ENCODE results near the gene PARN. TPM values are rescaled to one million over a fixed set of nuclear protein-coding genes. Genes with fewer than 3 reads are reported as not detected.

Gene PARN
- polyA plus RNA-seq, 1 donor from 2014 or later, result 22.3 TPM

GRCh38 chr16:14455573-14455972, 174.5 kb downstream of the PARN start:
- Histone ChIP-seq H3K79me2 (replicated peaks; ENCODE audit: insufficient read depth, low read length) (no peaks in the 10 kb centered on the region), H3K9ac (ENCODE audit: low read length) (no peak overlapping the region), H3K9me3 (ENCODE audit: low read length) (no peaks in the 10 kb centered on the region), H4K20me1 (ENCODE audit: insufficient read depth) (no peaks in the 10 kb centered on the region), H3F3A (ENCODE audit: insufficient read depth, low read length, poor library complexity, severe bottlenecking) (no peaks in the 10 kb centered on the region), H3K9me2 (ENCODE audit: insufficient read depth, low read length) (no peaks in the 10 kb centered on the region), H3K36me3 (ENCODE audit: insufficient read depth, low read length) (no peaks in the 10 kb centered on the region), H3K4me3 (ENCODE audit: low read length) (no peak overlapping the region), H2AFZ (ENCODE audit: low read depth, low read length) (no peak overlapping the region), H3K27ac (ENCODE audit: low read length) (no peak overlapping the region), H3K27me3 (ENCODE audit: insufficient read depth, low read depth, low read length) (no peaks in the 10 kb centered on the region), H3K4me2 (ENCODE audit: low read length) (no peak overlapping the region)
- no peak for TF ChIP-seq TAF1 (IDR thresholded peaks at IDR 0.05; ENCODE audit: low read depth)
- no peak for TF ChIP-seq EP300 (conservative IDR thresholded peaks at IDR 0.05; ENCODE audit: poor library complexity, severe bottlenecking)
- TF ChIP-seq POLR2AphosphoS5 (IDR thresholded peaks at IDR 0.05), result no peak
- TF ChIP-seq CTCF (IDR thresholded peaks at IDR 0.05; ENCODE audit: poor library complexity, severe bottlenecking), result no peak
- TF ChIP-seq MXI1 (conservative IDR thresholded peaks at IDR 0.05; ENCODE audit: poor library complexity, severe bottlenecking), result no peak
- no peak for TF ChIP-seq EZH2 (IDR thresholded peaks at IDR 0.05; ENCODE audit: borderline replicate concordance, insufficient read depth, low read length, poor library complexity, severe bottlenecking)
- TF ChIP-seq, protein P1, sequence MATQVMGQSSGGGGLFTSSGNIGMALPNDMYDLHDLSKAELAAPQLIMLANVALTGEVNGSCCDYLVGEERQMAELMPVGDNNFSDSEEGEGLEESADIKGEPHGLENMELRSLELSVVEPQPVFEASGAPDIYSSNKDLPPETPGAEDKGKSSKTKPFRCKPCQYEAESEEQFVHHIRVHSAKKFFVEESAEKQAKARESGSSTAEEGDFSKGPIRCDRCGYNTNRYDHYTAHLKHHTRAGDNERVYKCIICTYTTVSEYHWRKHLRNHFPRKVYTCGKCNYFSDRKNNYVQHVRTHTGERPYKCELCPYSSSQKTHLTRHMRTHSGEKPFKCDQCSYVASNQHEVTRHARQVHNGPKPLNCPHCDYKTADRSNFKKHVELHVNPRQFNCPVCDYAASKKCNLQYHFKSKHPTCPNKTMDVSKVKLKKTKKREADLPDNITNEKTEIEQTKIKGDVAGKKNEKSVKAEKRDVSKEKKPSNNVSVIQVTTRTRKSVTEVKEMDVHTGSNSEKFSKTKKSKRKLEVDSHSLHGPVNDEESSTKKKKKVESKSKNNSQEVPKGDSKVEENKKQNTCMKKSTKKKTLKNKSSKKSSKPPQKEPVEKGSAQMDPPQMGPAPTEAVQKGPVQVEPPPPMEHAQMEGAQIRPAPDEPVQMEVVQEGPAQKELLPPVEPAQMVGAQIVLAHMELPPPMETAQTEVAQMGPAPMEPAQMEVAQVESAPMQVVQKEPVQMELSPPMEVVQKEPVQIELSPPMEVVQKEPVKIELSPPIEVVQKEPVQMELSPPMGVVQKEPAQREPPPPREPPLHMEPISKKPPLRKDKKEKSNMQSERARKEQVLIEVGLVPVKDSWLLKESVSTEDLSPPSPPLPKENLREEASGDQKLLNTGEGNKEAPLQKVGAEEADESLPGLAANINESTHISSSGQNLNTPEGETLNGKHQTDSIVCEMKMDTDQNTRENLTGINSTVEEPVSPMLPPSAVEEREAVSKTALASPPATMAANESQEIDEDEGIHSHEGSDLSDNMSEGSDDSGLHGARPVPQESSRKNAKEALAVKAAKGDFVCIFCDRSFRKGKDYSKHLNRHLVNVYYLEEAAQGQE (IDR thresholded peaks at IDR 0.05; ENCODE audit: borderline replicate concordance), result no peak
- no peak for TF ChIP-seq RAD21 (conservative IDR thresholded peaks at IDR 0.05)
- TF ChIP-seq SMC3 (conservative IDR thresholded peaks at IDR 0.05; ENCODE audit: poor library complexity), result no peak

GRCh38 chr16:14454391-14454790, 175.7 kb downstream of the PARN start:
- no peaks in the 10 kb centered on the region for H4K20me1 ChIP-seq (ENCODE audit: insufficient read depth)
- H3K36me3 ChIP-seq (ENCODE audit: insufficient read depth, low read length), result no peaks in the 10 kb centered on the region
- no peak overlapping the region for H3K4me2 ChIP-seq (ENCODE audit: low read length)
- no peaks in the 10 kb centered on the region for H3F3A ChIP-seq (ENCODE audit: insufficient read depth, low read length, poor library complexity, severe bottlenecking)
- H3K79me2 ChIP-seq (replicated peaks; ENCODE audit: insufficient read depth, low read length), result no peaks in the 10 kb centered on the region
- H3K9me2 ChIP-seq (ENCODE audit: insufficient read depth, low read length), result no peaks in the 10 kb centered on the region
- no peak overlapping the region for H2AFZ ChIP-seq (ENCODE audit: low read depth, low read length)
- H3K27me3 ChIP-seq (ENCODE audit: insufficient read depth, low read depth, low read length), result no peaks in the 10 kb centered on the region
- H3K9me3 ChIP-seq (ENCODE audit: low read length), result no peaks in the 10 kb centered on the region
- TF ChIP-seq SMC3 (conservative IDR thresholded peaks at IDR 0.05; ENCODE audit: poor library complexity) (no peak), EP300 (conservative IDR thresholded peaks at IDR 0.05; ENCODE audit: poor library complexity, severe bottlenecking) (no peak), MXI1 (conservative IDR thresholded peaks at IDR 0.05; ENCODE audit: poor library complexity, severe bottlenecking) (no peak), POLR2AphosphoS5 (IDR thresholded peaks at IDR 0.05) (no peak), RAD21 (conservative IDR thresholded peaks at IDR 0.05) (no peak), TAF1 (IDR thresholded peaks at IDR 0.05; ENCODE audit: low read depth) (no peak), EZH2 (IDR thresholded peaks at IDR 0.05; ENCODE audit: borderline replicate concordance, insufficient read depth, low read length, poor library complexity, severe bottlenecking) (no peak), CTCF (IDR thresholded peaks at IDR 0.05; ENCODE audit: poor library complexity, severe bottlenecking) (no peak)
- TF ChIP-seq, protein P1 (IDR thresholded peaks at IDR 0.05; ENCODE audit: borderline replicate concordance), result no peak
- no peak overlapping the region for H3K4me3 ChIP-seq (ENCODE audit: low read length)
- no peak overlapping the region for H3K27ac ChIP-seq (ENCODE audit: low read length)
- H3K9ac ChIP-seq (ENCODE audit: low read length), result no peak overlapping the region

All from neural cell (in vitro differentiated cells).